Endodermal cell (in vitro differentiated cells): ENCODE results near the gene OR12D2. TPM values are rescaled to one million over a fixed set of nuclear protein-coding genes. Genes with fewer than 3 reads are reported as not detected.

Source experiments
- DNase-seq: peaks from one replicate; pipeline ENCODE4 v3.0.0-alpha.2; 2017
- H3K27ac ChIP-seq: 2 replicates; pipeline ENCODE4 v1.5.1; 2013; ENCODE audit warnings: mild to moderate bottlenecking, low read depth, low read length, moderate library complexity
- H3K27me3 ChIP-seq: 2 replicates; pipeline ENCODE4 v1.6.1; 2013; ENCODE audit warnings: mild to moderate bottlenecking, low read length, moderate library complexity; ENCODE audit not compliant: insufficient read depth, control insufficient read depth, poor library complexity, severe bottlenecking
- H3K36me3 ChIP-seq: 2 replicates; pipeline ENCODE4 v1.7.0; 2013; ENCODE audit warnings: mild to moderate bottlenecking, low read length, moderate library complexity; ENCODE audit not compliant: control insufficient read depth, insufficient read depth
- H3K4me1 ChIP-seq: one replicate; pipeline ENCODE4 v1.7.0; 2013; ENCODE audit warnings: low read length; ENCODE audit not compliant: control insufficient read depth, insufficient read depth
- H3K4me3 ChIP-seq: 2 replicates; pipeline ENCODE4 v1.5.1; 2013; ENCODE audit warnings: mild to moderate bottlenecking, low read length, moderate library complexity
- H3K9ac ChIP-seq: 2 replicates; pipeline ENCODE4 v1.6.1; 2013; ENCODE audit warnings: mild to moderate bottlenecking, low read length, moderate library complexity; ENCODE audit not compliant: poor library complexity, severe bottlenecking; ENCODE audit errors: extremely low read depth
- H3K9me3 ChIP-seq: 2 replicates; pipeline ENCODE4 v1.6.1; 2013; ENCODE audit warnings: mild to moderate bottlenecking, low read length, moderate library complexity; ENCODE audit not compliant: control insufficient read depth
- H3K27ac Mint-ChIP-seq: 2 replicates; pipeline ENCODE4 v1.8.0; 2020; ENCODE audit warnings: mixed read lengths
- H3K27me3 Mint-ChIP-seq: 2 replicates; pipeline ENCODE4 v1.8.0; 2021; ENCODE audit warnings: mild to moderate bottlenecking, mixed read lengths; ENCODE audit not compliant: insufficient read depth
- H3K36me3 Mint-ChIP-seq: 2 replicates; pipeline ENCODE4 v1.8.0; 2020; ENCODE audit warnings: low read depth, mixed read lengths
- H3K4me1 Mint-ChIP-seq: 2 replicates; pipeline ENCODE4 v1.8.0; 2020; ENCODE audit warnings: mixed read lengths
- H3K4me3 Mint-ChIP-seq: 2 replicates; pipeline ENCODE4 v1.8.0; 2020; ENCODE audit warnings: mild to moderate bottlenecking, moderate library complexity, mixed read lengths
- H3K9me3 Mint-ChIP-seq: 2 replicates; pipeline ENCODE4 v1.8.0; 2020; ENCODE audit warnings: mild to moderate bottlenecking, mixed read lengths
- CTCF ChIP-seq: fragments of 200-600 bp; sonication (generic); conservative IDR thresholded peaks from 2 replicates; pipeline ENCODE4 v1.5.0; 2021; ENCODE audit warnings: antibody characterized with exemption, mild to moderate bottlenecking
- WGBS, 2 experiments: methylation state at CpG; one replicate each; pipeline versions ENCODE4 v1.1.5 to v1.1.7; 2013; ENCODE audit warnings: missing lambda C conversion rate in 2 of 2, mixed read lengths in 1 of 2; ENCODE audit not compliant: insufficient coverage in 1 of 2, insufficient read length in 1 of 2; 5-methylcytosine and 5-hydroxymethylcytosine counted together
- total RNA-seq, 2 donors: library from RNA; stranded (reverse); fragmentation: NEBNext Ultra II Directional in 1 of 2; extraction: Animal tissue kit (Norgen Biotek cat#: 25700) in 1 of 2; gene quantifications; 2 replicates in 1 of 2; 3 replicates in 1 of 2; pipeline ENCODE4 v1.2.1, GENCODE V29; 2021

Gene OR12D2
- total RNA-seq, 2 donors from 2014 or later = not detected

DNA sequence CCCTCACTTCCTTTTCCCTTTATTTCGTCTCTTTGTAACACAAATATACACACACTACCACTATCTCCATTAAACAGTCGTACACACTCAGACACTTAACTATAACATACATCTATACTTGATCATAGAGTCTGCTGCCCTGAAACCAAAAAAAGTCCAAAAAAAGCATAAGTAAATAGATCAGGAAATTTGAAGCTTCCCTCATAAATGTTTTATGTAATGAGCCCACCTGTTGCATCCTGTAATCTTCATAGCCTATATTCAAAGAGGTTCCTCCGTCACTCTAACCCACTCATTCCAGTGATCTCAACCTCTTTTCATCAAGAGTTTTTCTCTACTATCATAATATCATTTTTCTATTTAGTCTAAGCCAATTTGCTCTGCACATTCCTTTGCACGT lies 6.9 kb upstream of the OR12D2 start:
- H3K27me3 ChIP-seq = no peaks in the 10 kb centered on the region
- no peaks in the 10 kb centered on the region for H3K9me3 ChIP-seq
- Mint-ChIP-seq H3K4me3 (no peak overlapping the region), H3K4me1 (no peaks in the 10 kb centered on the region), H3K27me3 (peaks cover 1% of the 10 kb centered on the region), H3K36me3 (no peaks in the 10 kb centered on the region), H3K9me3 (no peaks in the 10 kb centered on the region), H3K27ac (no peak overlapping the region)
- no peaks in the 10 kb centered on the region for H3K4me1 ChIP-seq
- DNase-seq = no peak
- WGBS, 2 experiments = 66 to 74% methylated on average over 2 to 3 of the region's 4 CpGs
- H3K9ac ChIP-seq = no peak overlapping the region
- no peaks in the 10 kb centered on the region for H3K36me3 ChIP-seq
- no peak for TF ChIP-seq CTCF
- H3K27ac ChIP-seq = no peak overlapping the region
- H3K4me3 ChIP-seq = no peak overlapping the region

GRCh38 chr6:29399525-29399924 lies 4.1 kb downstream of the OR12D2 start:
- H3K27me3 Mint-ChIP-seq = no peaks in the 10 kb centered on the region
- 84% methylated on average over 2 of the region's 2 CpGs; no CpG with 5 or more reads in 1 of the 2 experiments for WGBS, 2 experiments

DNA sequence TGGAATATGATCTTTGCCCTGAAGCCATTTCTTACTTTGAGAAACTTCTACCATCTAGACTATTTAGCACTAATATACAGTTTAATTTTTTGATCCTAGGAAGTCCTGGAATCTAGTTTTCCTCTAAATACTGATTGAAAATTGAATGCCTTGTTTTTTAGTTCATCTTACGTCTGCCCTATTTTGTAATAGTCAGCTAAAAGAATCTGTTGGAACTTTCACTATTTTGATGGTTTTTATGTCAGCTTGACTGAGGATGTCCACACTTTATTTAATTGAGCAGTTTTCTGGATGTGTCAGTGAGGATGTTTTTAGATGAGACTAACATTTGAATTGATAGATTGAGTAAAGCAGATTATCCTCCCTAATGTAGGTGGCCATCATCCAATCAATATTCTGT lies 8.4 kb downstream of the OR12D2 start:
- Histone ChIP-seq H3K4me3 (no peak overlapping the region), H3K4me1 (no peaks in the 10 kb centered on the region), H3K27me3 (no peaks in the 10 kb centered on the region), H3K36me3 (no peaks in the 10 kb centered on the region), H3K9ac (no peak overlapping the region), H3K27ac (no peak overlapping the region), H3K9me3 (no peaks in the 10 kb centered on the region)
- Mint-ChIP-seq H3K36me3 (no peaks in the 10 kb centered on the region), H3K27me3 (no peaks in the 10 kb centered on the region), H3K27ac (no peak overlapping the region), H3K9me3 (peaks cover 3% of the 10 kb centered on the region), H3K4me1 (no peaks in the 10 kb centered on the region), H3K4me3 (no peak overlapping the region)
- no peak for TF ChIP-seq CTCF
- WGBS, 2 experiments = 89 to 100% methylated on average over 1 of the region's 1 CpG
- no peak for DNase-seq

More at GRCh38 chr6:29399525-29399924, 4.1 kb downstream of the OR12D2 start:
- no peaks in the 10 kb centered on the region for H3K27me3 ChIP-seq
- DNase-seq = no peak
- Mint-ChIP-seq H3K9me3 (no peaks in the 10 kb centered on the region), H3K27ac (no peak overlapping the region), H3K4me1 (no peaks in the 10 kb centered on the region), H3K4me3 (no peak overlapping the region), H3K36me3 (no peaks in the 10 kb centered on the region)
- no peak overlapping the region for H3K27ac ChIP-seq
- no peak for TF ChIP-seq CTCF
- H3K4me1 ChIP-seq = no peaks in the 10 kb centered on the region
- H3K4me3 ChIP-seq = no peak overlapping the region
- H3K9ac ChIP-seq = no peak overlapping the region
- H3K9me3 ChIP-seq = no peaks in the 10 kb centered on the region
- no peaks in the 10 kb centered on the region for H3K36me3 ChIP-seq
